OCI-LY1 (cell line): Measurements from ENCODE around the gene EPB41.

Experiments
- H2AFZ ChIP-seq: fragments of 200-600 bp; sonication (generic), shearing (Covaris generic); 2 replicates; pipeline ENCODE4 v1.6.0; 2014; ENCODE audit warnings: antibody characterized with exemption, mild to moderate bottlenecking, low read length
- H3F3A ChIP-seq: fragments of 200-600 bp; sonication (generic), shearing (Covaris generic); 2 replicates; pipeline ENCODE4 v1.6.0; 2014; ENCODE audit warnings: mild to moderate bottlenecking, antibody characterized with exemption, low read length, moderate library complexity; ENCODE audit not compliant: insufficient read depth
- H3K27ac ChIP-seq: fragments of 200-600 bp; sonication (generic); 2 replicates; pipeline ENCODE4 v1.5.1; 2014; ENCODE audit warnings: low read length, mixed run types, mild to moderate bottlenecking, low read depth; ENCODE audit not compliant: poor library complexity, severe bottlenecking
- H3K27me3 ChIP-seq: fragments of 200-600 bp; sonication (generic); 2 replicates; pipeline ENCODE4 v1.6.0; 2014; ENCODE audit warnings: antibody characterized with exemption, mild to moderate bottlenecking, low read length, moderate library complexity; ENCODE audit not compliant: insufficient read depth
- H3K36me3 ChIP-seq: fragments of 200-600 bp; sonication (generic); 2 replicates; pipeline ENCODE4 v1.6.1; 2014; ENCODE audit warnings: mild to moderate bottlenecking, antibody characterized with exemption, low read length, moderate library complexity, mixed read lengths; ENCODE audit not compliant: insufficient read depth
- H3K4me1 ChIP-seq: fragments of 200-600 bp; sonication (generic); 2 replicates; pipeline ENCODE4 v1.5.1; 2014; ENCODE audit warnings: mild to moderate bottlenecking, low read length, moderate library complexity; ENCODE audit not compliant: insufficient read depth, severe bottlenecking
- H3K4me2 ChIP-seq: fragments of 200-600 bp; sonication (generic), shearing (Covaris generic); 2 replicates; pipeline ENCODE4 v1.6.1; 2014; ENCODE audit warnings: low read length
- H3K4me3 ChIP-seq: fragments of 200-600 bp; sonication (generic); 2 replicates; pipeline ENCODE4 v1.5.1; 2014; ENCODE audit warnings: low read length, low read depth, mild to moderate bottlenecking, mixed read lengths; ENCODE audit not compliant: poor library complexity, severe bottlenecking
- H3K79me2 ChIP-seq: fragments of 200-600 bp; shearing (Covaris generic); 2 replicates; pipeline ENCODE4 v1.6.1; 2016; ENCODE audit warnings: mixed run types, low read length, mixed read lengths; ENCODE audit not compliant: insufficient read depth
- H3K9ac ChIP-seq: fragments of 200-600 bp; sonication (generic), shearing (Covaris generic); 2 replicates; pipeline ENCODE4 v1.6.1; 2014; ENCODE audit warnings: mild to moderate bottlenecking, low read length, mixed read lengths
- H3K9me2 ChIP-seq: fragments of 200-600 bp; sonication (generic), shearing (Covaris generic); 2 replicates; pipeline ENCODE4 v1.6.1; 2014; ENCODE audit warnings: low read depth, mild to moderate bottlenecking, low read length, mixed read lengths
- H3K9me3 ChIP-seq: fragments of 200-600 bp; shearing (Covaris generic); 2 replicates; pipeline ENCODE4 v1.6.1; 2014; ENCODE audit warnings: low read length, mixed read lengths
- H4K20me1 ChIP-seq: fragments of 200-600 bp; sonication (generic), shearing (Covaris generic); 2 replicates; pipeline ENCODE4 v1.6.0; 2016; ENCODE audit warnings: mild to moderate bottlenecking, low read length; ENCODE audit not compliant: insufficient read depth
- EZH2 ChIP-seq: fragments of 200-600 bp; sonication (generic), shearing (Covaris generic); IDR thresholded peaks from 2 replicates; pipeline ENCODE4 v1.8.0; 2017; ENCODE audit warnings: borderline replicate concordance, mixed run types, mild to moderate bottlenecking, antibody characterized with exemption, low read length, moderate library complexity, mixed read lengths
- TF ChIP-seq, protein P1 (sequence below): fragments of 200-600 bp; sonication (generic), shearing (Covaris generic); IDR thresholded peaks from 2 replicates; pipeline ENCODE4 v1.5.1; 2017; ENCODE audit warnings: mild to moderate bottlenecking, antibody characterized with exemption, low read length, moderate library complexity, mixed read lengths

EPB41 gene

DNA sequence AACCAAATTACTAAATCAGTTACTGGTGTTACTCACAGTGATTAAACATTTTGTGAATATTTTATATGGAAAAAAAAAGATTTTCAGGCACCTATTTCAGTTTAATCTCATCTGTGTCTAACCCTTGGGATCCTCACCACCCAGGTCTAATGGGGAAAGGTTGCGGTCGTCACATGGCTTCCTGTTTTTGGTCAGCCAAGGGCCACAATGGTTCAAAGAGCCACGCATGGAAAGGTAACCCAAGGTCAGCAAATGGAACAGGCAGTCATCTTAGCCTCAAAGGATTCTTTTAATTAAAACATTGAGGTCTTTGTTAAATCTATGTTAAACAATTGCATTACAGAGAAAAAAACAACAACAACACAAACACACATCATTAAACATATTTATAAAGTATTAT is 245.4 kb downstream of the EPB41 start:
- Histone ChIP-seq H2AFZ (no peak overlapping the region), H4K20me1 (peaks cover 2% of the 10 kb centered on the region; the same call in 1 of the 2 replicates), H3K36me3 (peaks cover 95% of the 10 kb centered on the region), H3F3A (no peaks in the 10 kb centered on the region), H3K79me2 (peaks cover 32% of the 10 kb centered on the region), H3K4me1 (no peaks in the 10 kb centered on the region), H3K4me3 (no peak overlapping the region), H3K9ac (no peak overlapping the region), H3K9me2 (no peaks in the 10 kb centered on the region), H3K4me2 (no peak overlapping the region), H3K27me3 (no peaks in the 10 kb centered on the region), H3K9me3 (no peaks in the 10 kb centered on the region), H3K27ac (no peak overlapping the region)
- no peak for TF ChIP-seq EZH2
- TF ChIP-seq, protein P1, sequence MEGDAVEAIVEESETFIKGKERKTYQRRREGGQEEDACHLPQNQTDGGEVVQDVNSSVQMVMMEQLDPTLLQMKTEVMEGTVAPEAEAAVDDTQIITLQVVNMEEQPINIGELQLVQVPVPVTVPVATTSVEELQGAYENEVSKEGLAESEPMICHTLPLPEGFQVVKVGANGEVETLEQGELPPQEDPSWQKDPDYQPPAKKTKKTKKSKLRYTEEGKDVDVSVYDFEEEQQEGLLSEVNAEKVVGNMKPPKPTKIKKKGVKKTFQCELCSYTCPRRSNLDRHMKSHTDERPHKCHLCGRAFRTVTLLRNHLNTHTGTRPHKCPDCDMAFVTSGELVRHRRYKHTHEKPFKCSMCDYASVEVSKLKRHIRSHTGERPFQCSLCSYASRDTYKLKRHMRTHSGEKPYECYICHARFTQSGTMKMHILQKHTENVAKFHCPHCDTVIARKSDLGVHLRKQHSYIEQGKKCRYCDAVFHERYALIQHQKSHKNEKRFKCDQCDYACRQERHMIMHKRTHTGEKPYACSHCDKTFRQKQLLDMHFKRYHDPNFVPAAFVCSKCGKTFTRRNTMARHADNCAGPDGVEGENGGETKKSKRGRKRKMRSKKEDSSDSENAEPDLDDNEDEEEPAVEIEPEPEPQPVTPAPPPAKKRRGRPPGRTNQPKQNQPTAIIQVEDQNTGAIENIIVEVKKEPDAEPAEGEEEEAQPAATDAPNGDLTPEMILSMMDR, result no peak

DNA sequence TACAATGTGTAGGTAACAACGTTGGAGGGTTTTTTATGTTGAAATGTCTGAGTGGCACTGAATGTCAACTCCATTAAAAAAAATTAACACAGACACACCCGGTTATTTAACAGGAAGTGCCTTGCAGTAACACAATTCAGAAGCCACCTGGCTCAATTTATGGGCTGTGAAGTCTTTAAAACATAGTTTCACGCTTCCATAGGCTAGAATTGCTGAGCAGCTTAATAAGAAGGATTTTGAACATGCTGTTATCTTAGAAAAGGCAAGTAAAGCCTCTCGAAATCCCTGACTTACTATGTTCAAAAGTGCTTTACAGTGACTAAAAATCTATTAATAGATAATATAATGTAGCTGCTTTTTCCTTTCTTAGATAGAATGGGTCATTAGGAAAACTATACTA is 247.7 kb downstream of the EPB41 start:
- no peak overlapping the region for H2AFZ ChIP-seq
- H3K4me3 ChIP-seq, result no peak overlapping the region
- no peaks in the 10 kb centered on the region for H3F3A ChIP-seq
- no peaks in the 10 kb centered on the region for H3K9me3 ChIP-seq
- H3K4me1 ChIP-seq, result no peaks in the 10 kb centered on the region
- H4K20me1 ChIP-seq, result peaks cover 2% of the 10 kb centered on the region; the same call in 1 of the 2 replicates
- H3K4me2 ChIP-seq, result no peak overlapping the region
- no peaks in the 10 kb centered on the region for H3K9me2 ChIP-seq
- H3K27me3 ChIP-seq, result no peaks in the 10 kb centered on the region
- H3K9ac ChIP-seq, result no peak overlapping the region
- H3K79me2 ChIP-seq, result peaks cover 51% of the 10 kb centered on the region
- peaks cover 95% of the 10 kb centered on the region for H3K36me3 ChIP-seq
- TF ChIP-seq EZH2, result no peak
- TF ChIP-seq, protein P1, result no peak
- no peak overlapping the region for H3K27ac ChIP-seq

DNA sequence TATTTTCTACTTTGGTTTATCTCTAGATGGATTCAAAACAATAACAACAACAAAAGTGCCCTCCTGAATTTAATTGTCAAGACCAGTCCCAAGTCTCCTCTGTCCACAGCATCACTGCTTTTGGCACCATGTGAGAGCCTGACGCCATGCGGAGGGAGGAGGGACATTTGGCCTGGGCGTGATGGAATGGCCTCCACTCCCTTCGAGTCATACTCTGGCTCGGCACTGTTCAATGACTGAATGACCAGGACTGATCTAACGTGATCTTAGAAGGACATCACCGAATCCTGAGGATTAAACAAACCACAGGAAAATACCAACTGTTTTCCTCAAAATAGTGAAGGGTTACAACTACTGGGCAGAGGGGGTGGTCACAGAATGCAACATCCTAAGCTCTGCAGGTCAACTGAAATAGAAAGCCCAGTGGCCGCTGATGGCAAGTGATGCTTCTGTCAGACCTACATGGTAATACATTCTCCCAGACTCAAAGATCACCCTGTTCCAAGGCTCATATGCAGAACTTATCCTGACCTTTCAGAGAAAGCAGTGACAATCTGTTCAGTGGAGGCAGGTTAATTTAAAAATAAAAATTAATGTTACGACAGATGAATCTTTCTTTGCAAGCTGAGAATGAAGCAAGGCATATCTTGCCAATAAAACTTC is 248.2 kb downstream of the EPB41 start:
- Histone ChIP-seq H3K4me2 (no peak overlapping the region), H3K4me3 (no peak overlapping the region), H3K4me1 (no peaks in the 10 kb centered on the region), H4K20me1 (peaks cover 2% of the 10 kb centered on the region; the same call in 1 of the 2 replicates), H3K9ac (no peak overlapping the region), H2AFZ (no peak overlapping the region), H3K36me3 (peaks cover 95% of the 10 kb centered on the region), H3K27me3 (no peaks in the 10 kb centered on the region), H3K79me2 (peaks cover 52% of the 10 kb centered on the region), H3K9me3 (no peaks in the 10 kb centered on the region), H3K27ac (no peak overlapping the region), H3F3A (no peaks in the 10 kb centered on the region), H3K9me2 (no peaks in the 10 kb centered on the region)
- TF ChIP-seq, protein P1, result no peak
- TF ChIP-seq EZH2, result no peak
